GM06990 (cell line): ENCODE measurements around the gene MAFG.
A peak's percentile ranks its signal among the peaks of the same experiment; 100 is the strongest.

Experiments used
- DNase-seq: peaks from one replicate; pipeline ENCODE4 v3.0.0-alpha.2; 2011; ENCODE audit not compliant: insufficient read length; ENCODE audit errors: extremely low read depth
- H3K27me3 ChIP-seq: replicated peaks from 2 replicates; pipeline ENCODE4 v1.6.0; 2011; ENCODE audit warnings: low read length; ENCODE audit not compliant: control insufficient read depth, insufficient read depth
- H3K36me3 ChIP-seq: 2 replicates; pipeline ENCODE4 v1.5.1; 2011; ENCODE audit warnings: low read length; ENCODE audit not compliant: control insufficient read depth, insufficient read depth
- H3K4me3 ChIP-seq: replicated peaks from 2 replicates; pipeline ENCODE4 v1.5.1; 2011; ENCODE audit warnings: low read depth, mild to moderate bottlenecking, control low read depth, low read length
- CTCF ChIP-seq: IDR thresholded peaks from 2 replicates; pipeline ENCODE4 v1.5.1; 2011; ENCODE audit warnings: low read length, control low read depth, mild to moderate bottlenecking, inconsistent platforms; ENCODE audit not compliant: insufficient read depth, poor library complexity, severe bottlenecking

Gene MAFG

GRCh38 chr17:81927653-81928543, at the start of gene MAFG:
MAFG (minus strand) TSS chr17:81927735; CDS start chr17:81923185, 4,550 bp downstream.
- peak; percentile 33 for TF ChIP-seq CTCF
- peak; percentile 96 for DNase-seq
- Histone ChIP-seq H3K4me3 (peak within 1 kb of the TSS; percentile 69), H3K36me3 (no peaks in the 10 kb centered on the region), H3K27me3 (no peaks in the 10 kb centered on the region)

GRCh38 chr17:81976332-81977210, 49.0 kb upstream of the MAFG start:
- H3K36me3 ChIP-seq: no peaks in the 10 kb centered on the region; the same call in none of the 2 replicates
- H3K27me3 ChIP-seq: no peaks in the 10 kb centered on the region
- H3K4me3 ChIP-seq: peak overlapping the region; percentile 85
- no peak for TF ChIP-seq CTCF
- peak; percentile 46 for DNase-seq

GRCh38 chr17:81973432-81973831, 45.9 kb upstream of the MAFG start:
- H3K27me3 ChIP-seq: no peaks in the 10 kb centered on the region
- DNase-seq: no peak
- H3K4me3 ChIP-seq: no peak overlapping the region
- no peaks in the 10 kb centered on the region for H3K36me3 ChIP-seq
- TF ChIP-seq CTCF: no peak

- no peak overlapping the region for H3K4me3 ChIP-seq
- no peaks in the 10 kb centered on the region for H3K27me3 ChIP-seq
- no peak for DNase-seq
- H3K36me3 ChIP-seq: no peaks in the 10 kb centered on the region
- no peak for TF ChIP-seq CTCF
Observed at GRCh38 chr17:81968850-81969812, 41.6 kb upstream of the MAFG start.

GRCh38 chr17:81968396-81968745, 40.8 kb upstream of the MAFG start:
- Histone ChIP-seq H3K27me3 (no peaks in the 10 kb centered on the region), H3K36me3 (no peaks in the 10 kb centered on the region), H3K4me3 (no peak overlapping the region)
- TF ChIP-seq CTCF: no peak
- no peak for DNase-seq
